Fibroblast of lung (primary cell): Measurements from ENCODE around the gene TBXT. TPM values are rescaled to one million over a fixed set of nuclear protein-coding genes. Genes with fewer than 3 reads are reported as not detected.

Experiments used
- DNase-seq, 2 donors: peaks; one replicate each; pipeline versions ENCODE4 v3.0.0 to v3.0.0-alpha.2; 2010; ENCODE audit warnings: low read depth in 2 of 2
- H2AFZ ChIP-seq: 2 replicates; pipeline ENCODE4 v1.5.1; 2012; ENCODE audit warnings: low read length, control low read depth, inconsistent platforms
- H3K27ac ChIP-seq: 2 replicates; pipeline ENCODE4 v1.5.1; 2011; ENCODE audit warnings: low read length, control low read depth; ENCODE audit not compliant: insufficient read depth
- H3K27me3 ChIP-seq: 2 replicates; pipeline ENCODE4 v1.5.1; 2011; ENCODE audit warnings: mild to moderate bottlenecking, low read length; ENCODE audit not compliant: control insufficient read depth, insufficient read depth
- H3K36me3 ChIP-seq: 2 replicates; pipeline ENCODE4 v1.5.1; 2011; ENCODE audit warnings: low read length; ENCODE audit not compliant: control insufficient read depth, insufficient read depth
- H3K4me1 ChIP-seq: 2 replicates; pipeline ENCODE4 v1.5.1; 2011; ENCODE audit warnings: low read length; ENCODE audit not compliant: control insufficient read depth, insufficient read depth; ENCODE audit errors: extremely low read depth
- H3K4me2 ChIP-seq: 2 replicates; pipeline ENCODE4 v1.5.1; 2011; ENCODE audit warnings: low read length, control low read depth; ENCODE audit not compliant: insufficient read depth; ENCODE audit errors: extremely low read depth
- H3K4me3 ChIP-seq, 4 experiments: fragments of 200-600 bp in 1 of 4; sonication (generic) in 1 of 4; replicated peaks in 1 of 4; 2 replicates each; pipeline ENCODE4 v1.5.1; 2011 to 2016; ENCODE audit warnings: low read length in 4 of 4, low read depth in 3 of 4, mild to moderate bottlenecking in 3 of 4, control low read depth in 2 of 4, inconsistent platforms in 1 of 4, mixed read lengths in 1 of 4; ENCODE audit not compliant: insufficient read depth in 1 of 4; ENCODE audit errors: control extremely low read depth in 1 of 4
- H3K79me2 ChIP-seq: 2 replicates; pipeline ENCODE4 v1.5.1; 2012; ENCODE audit warnings: mild to moderate bottlenecking, low read length, inconsistent platforms; ENCODE audit not compliant: control insufficient read depth, insufficient read depth
- H3K9ac ChIP-seq: 2 replicates; pipeline ENCODE4 v1.5.1; 2011; ENCODE audit warnings: mild to moderate bottlenecking, low read length, control low read depth; ENCODE audit not compliant: insufficient read depth
- H3K9me3 ChIP-seq: 2 replicates; pipeline ENCODE4 v1.5.1; 2012; ENCODE audit warnings: low read depth, low read length; ENCODE audit not compliant: control insufficient read depth, insufficient read depth
- H4K20me1 ChIP-seq: 2 replicates; pipeline ENCODE4 v1.5.1; 2011; ENCODE audit warnings: low read length; ENCODE audit not compliant: control insufficient read depth, insufficient read depth; ENCODE audit errors: extremely low read depth
- CTCF ChIP-seq, 2 donors: IDR thresholded peaks in 1 of 2; conservative IDR thresholded peaks in 1 of 2; 1 replicate in 1 of 2; 2 replicates in 1 of 2; pipeline ENCODE4 v1.5.1; 2011 to 2012; ENCODE audit warnings: low read length in 2 of 2, control low read depth in 1 of 2, inconsistent platforms in 1 of 2, low read depth in 1 of 2, mild to moderate bottlenecking in 1 of 2
- EZH2 ChIP-seq: IDR thresholded peaks from 2 replicates; pipeline ENCODE4 v1.5.1; 2012; ENCODE audit warnings: low read length, control low read depth, mild to moderate bottlenecking; ENCODE audit errors: missing control alignments
- polyA plus RNA-seq, 2 donors: library from polyadenylated mRNA; depleted of rRNA in 1 of 2; stranded (reverse) in 1 of 2; unstranded in 1 of 2; fragments of >200 nt; gene quantifications; 2 replicates each; pipeline ENCODE4 v1.2.1, GENCODE V29; 2011 to 2012; ENCODE audit warnings: missing spikeins in 1 of 2
- total RNA-seq: library from RNA; depleted of rRNA; stranded (reverse); fragments of >200 nt; gene quantifications from 2 replicates; pipeline ENCODE4 v1.2.1, GENCODE V29; 2014

The TBXT gene
- total and polyA plus RNA-seq, 2 donors (not counting 1 experiment from before 2014, with no cell fraction given): not detected

- Histone ChIP-seq H3K4me2 (no peak overlapping the region), H3K27me3 (no peaks in the 10 kb centered on the region), H3K4me3 (no peak overlapping the region), H3K9me3 (no peaks in the 10 kb centered on the region), H3K79me2 (no peaks in the 10 kb centered on the region), H3K36me3 (no peaks in the 10 kb centered on the region), H3K9ac (no peak overlapping the region), H2AFZ (no peak overlapping the region), H3K4me1 (no peaks in the 10 kb centered on the region), H3K27ac (no peak overlapping the region), H4K20me1 (no peaks in the 10 kb centered on the region)
- TF ChIP-seq CTCF (conservative IDR thresholded peaks at IDR 0.05 in 1 of 2, IDR thresholded peaks at IDR 0.05 in 1 of 2; ENCODE audit: low read depth in 1 of 2, low read length in 2 of 2) (no peak), EZH2 (no peak)
- DNase-seq: no peak
These were observed 45.9 kb downstream of the TBXT start for GRCh38 chr6:166121726-166122125.

GRCh38 chr6:166119116-166119911 lies 48.3 kb downstream of the TBXT start:
- H3K4me3 ChIP-seq: no peak overlapping the region
- H3K4me1 ChIP-seq: no peaks in the 10 kb centered on the region
- DNase-seq: no peak

GRCh38 chr6:166115609-166116008 lies 52.0 kb downstream of the TBXT start:
- Histone ChIP-seq H3K36me3 (no peaks in the 10 kb centered on the region), H3K79me2 (no peaks in the 10 kb centered on the region), H3K4me1 (no peaks in the 10 kb centered on the region), H3K9ac (no peak overlapping the region), H3K27ac (no peak overlapping the region), H3K9me3 (no peaks in the 10 kb centered on the region), H4K20me1 (no peaks in the 10 kb centered on the region), H2AFZ (no peak overlapping the region), H3K4me2 (no peak overlapping the region), H3K4me3 (no peak overlapping the region), H3K27me3 (no peaks in the 10 kb centered on the region)
- TF ChIP-seq EZH2: no peak
- TF ChIP-seq CTCF (conservative IDR thresholded peaks at IDR 0.05 in 1 of 2, IDR thresholded peaks at IDR 0.05 in 1 of 2; ENCODE audit: low read depth in 1 of 2, low read length in 2 of 2): no peak
- DNase-seq: no peak

More at GRCh38 chr6:166119116-166119911, 48.3 kb downstream of the TBXT start:
- TF ChIP-seq CTCF (conservative IDR thresholded peaks at IDR 0.05 in 1 of 2, IDR thresholded peaks at IDR 0.05 in 1 of 2; ENCODE audit: low read depth in 1 of 2, low read length in 2 of 2) (no peak), EZH2 (no peak)
- H3K36me3 ChIP-seq: no peaks in the 10 kb centered on the region
- H2AFZ ChIP-seq: no peak overlapping the region
- no peaks in the 10 kb centered on the region for H3K9me3 ChIP-seq
- no peak overlapping the region for H3K9ac ChIP-seq
- no peak overlapping the region for H3K27ac ChIP-seq
- H4K20me1 ChIP-seq: no peaks in the 10 kb centered on the region
- H3K79me2 ChIP-seq: no peaks in the 10 kb centered on the region
- H3K27me3 ChIP-seq: no peaks in the 10 kb centered on the region
- H3K4me2 ChIP-seq: no peak overlapping the region
